Measurements from ENCODE around the gene MARK2.

GRCh38 chr11:63804259-63804658 is 34.7 kb upstream of the MARK2 start:
- TF ChIP-seq CTCF (IDR thresholded peaks at IDR 0.05) (no peak), POLR2A (IDR thresholded peaks at IDR 0.05) (no peak)
